ENCODE measurements around the gene THEMIS2.

GRCh38 chr1:27868556-27868931, 3.8 kb upstream of the THEMIS2 start:
- no peak for TF ChIP-seq CTCF (optimal IDR thresholded peaks at IDR 0.05 in 1 of 3, IDR thresholded peaks at IDR 0.05 in 1 of 3, conservative IDR thresholded peaks at IDR 0.05 in 1 of 3; ENCODE audit: extremely low read depth in 1 of 3, insufficient read depth in 2 of 3, low read length in 3 of 3)
- no peak for TF ChIP-seq EZH2 (IDR thresholded peaks at IDR 0.05; ENCODE audit: low read length)
